Glutamatergic neuron (in vitro differentiated cells): Measurements from ENCODE around the gene CHST9. TPM values are rescaled to one million over a fixed set of nuclear protein-coding genes. Genes with fewer than 3 reads are reported as not detected.

Experiments used
- DNase-seq: peaks from one replicate; pipeline ENCODE4 v3.0.0; 2022
- H3K27ac Mint-ChIP-seq: one replicate; pipeline ENCODE4 v1.8.0; 2020; ENCODE audit warnings: mild to moderate bottlenecking, mixed read lengths, inconsistent platforms; ENCODE audit not compliant: unreplicated experiment
- H3K27me3 Mint-ChIP-seq: one replicate; pipeline ENCODE4 v1.8.0; 2020; ENCODE audit warnings: mild to moderate bottlenecking, moderate library complexity, mixed read lengths, inconsistent platforms; ENCODE audit not compliant: unreplicated experiment
- H3K36me3 Mint-ChIP-seq: one replicate; pipeline ENCODE4 v1.8.0; 2020; ENCODE audit warnings: mild to moderate bottlenecking, mixed read lengths, inconsistent platforms; ENCODE audit not compliant: unreplicated experiment
- H3K4me1 Mint-ChIP-seq: one replicate; pipeline ENCODE4 v1.8.0; 2020; ENCODE audit warnings: mild to moderate bottlenecking, low read depth, mixed read lengths, inconsistent platforms; ENCODE audit not compliant: unreplicated experiment
- H3K4me3 Mint-ChIP-seq: one replicate; pipeline ENCODE4 v1.8.0; 2020; ENCODE audit warnings: mild to moderate bottlenecking, mixed read lengths, inconsistent platforms; ENCODE audit not compliant: unreplicated experiment
- H3K9me3 Mint-ChIP-seq: one replicate; pipeline ENCODE4 v1.8.0; 2020; ENCODE audit warnings: mild to moderate bottlenecking, moderate library complexity, mixed read lengths, inconsistent platforms; ENCODE audit not compliant: unreplicated experiment
- CTCF ChIP-seq: fragments of 200-600 bp; sonication (generic); IDR thresholded peaks from one replicate; pipeline ENCODE4 v1.5.0; 2021; ENCODE audit not compliant: partially characterized antibody, unreplicated experiment
- total RNA-seq: library from RNA; stranded (reverse); fragmentation: NEBNext Ultra II Directional; extraction: Animal tissue kit (Norgen Biotek cat#: 25700); gene quantifications from one replicate; pipeline ENCODE4 v1.2.1, GENCODE V29; 2021; ENCODE audit not compliant: unreplicated experiment

CHST9 gene
- total RNA-seq, 1 donor from 2014 or later: not detected

GRCh38 chr18:27144672-27145071 is 40.4 kb downstream of the CHST9 start:
- DNase-seq: no peak
- no peak for TF ChIP-seq CTCF
- Mint-ChIP-seq H3K27me3 (no peaks in the 10 kb centered on the region), H3K9me3 (no peaks in the 10 kb centered on the region), H3K4me1 (peaks cover 4% of the 10 kb centered on the region), H3K4me3 (no peak overlapping the region), H3K27ac (no peak overlapping the region), H3K36me3 (no peaks in the 10 kb centered on the region)

- Mint-ChIP-seq H3K36me3 (no peaks in the 10 kb centered on the region), H3K9me3 (no peaks in the 10 kb centered on the region), H3K4me1 (peaks cover 4% of the 10 kb centered on the region), H3K4me3 (no peak overlapping the region), H3K27me3 (no peaks in the 10 kb centered on the region), H3K27ac (no peak overlapping the region)
- no peak for TF ChIP-seq CTCF
- DNase-seq: peak; percentile 35
Measured at GRCh38 chr18:27143580-27144287, 41.4 kb downstream of the CHST9 start.

- no peak overlapping the region for H3K27ac Mint-ChIP-seq
Measured at GRCh38 chr18:27142891-27143290, 42.2 kb downstream of the CHST9 start.

GRCh38 chr18:27141876-27142275 is 43.2 kb downstream of the CHST9 start:
- Mint-ChIP-seq H3K36me3 (no peaks in the 10 kb centered on the region), H3K27me3 (no peaks in the 10 kb centered on the region), H3K4me1 (peaks cover 6% of the 10 kb centered on the region), H3K27ac (no peak overlapping the region), H3K9me3 (no peaks in the 10 kb centered on the region), H3K4me3 (no peak overlapping the region)
- TF ChIP-seq CTCF: no peak
- DNase-seq: no peak

More at GRCh38 chr18:27142891-27143290, 42.2 kb downstream of the CHST9 start:
- no peaks in the 10 kb centered on the region for H3K27me3 Mint-ChIP-seq
- no peaks in the 10 kb centered on the region for H3K9me3 Mint-ChIP-seq
- H3K4me3 Mint-ChIP-seq: no peak overlapping the region
- no peak for DNase-seq
- H3K36me3 Mint-ChIP-seq: no peaks in the 10 kb centered on the region
- no peak for TF ChIP-seq CTCF
- H3K4me1 Mint-ChIP-seq: peaks cover 5% of the 10 kb centered on the region

GRCh38 chr18:27138079-27138478 is 47.0 kb downstream of the CHST9 start:
- DNase-seq: no peak
- Mint-ChIP-seq H3K4me3 (no peak overlapping the region), H3K27ac (no peak overlapping the region), H3K27me3 (no peaks in the 10 kb centered on the region), H3K36me3 (no peaks in the 10 kb centered on the region), H3K4me1 (peaks cover 2% of the 10 kb centered on the region), H3K9me3 (no peaks in the 10 kb centered on the region)
- no peak for TF ChIP-seq CTCF
